K562 (cell line): ENCODE results near the gene AKT1S1. TPM values are rescaled to one million over a fixed set of nuclear protein-coding genes. Genes with fewer than 3 reads are reported as not detected.

Experiments used
- AFF1 ChIP-seq, 2 experiments: fragments of 450-650 bp; IDR thresholded peaks; 2 replicates each; pipeline ENCODE4 v1.6.1; 2018; ENCODE audit warnings: mild to moderate bottlenecking in 2 of 2, low read depth in 1 of 2; ENCODE audit not compliant: partially characterized antibody in 2 of 2
- ARID1B ChIP-seq: fragments of 450-650 bp; IDR thresholded peaks from 2 replicates; pipeline ENCODE4 v1.6.1; 2016; ENCODE audit warnings: antibody characterized with exemption, mild to moderate bottlenecking, inconsistent platforms
- ATF4 ChIP-seq: fragments of 450-650 bp; formaldehyde crosslinking; IDR thresholded peaks from 2 replicates; pipeline ENCODE4 v1.4.0; 2022; ENCODE audit warnings: mild to moderate bottlenecking, moderate library complexity
- CBX8 ChIP-seq: fragments of 200-600 bp; sonication (generic); IDR thresholded peaks from 2 replicates; pipeline ENCODE4 v1.6.1; 2012; ENCODE audit warnings: borderline replicate concordance, mixed run types, low read depth, mild to moderate bottlenecking, moderate library complexity, mixed read lengths, low read length, control low read depth, inconsistent platforms; ENCODE audit not compliant: poor library complexity, severe bottlenecking; ENCODE audit errors: extremely low read depth
- EWSR1 ChIP-seq: fragments of 450-650 bp; IDR thresholded peaks from 2 replicates; pipeline ENCODE4 v1.6.1; 2018; ENCODE audit warnings: borderline replicate concordance, mild to moderate bottlenecking, low read depth, moderate library complexity; ENCODE audit not compliant: partially characterized antibody
- GMEB1 ChIP-seq: fragments of 250-450 bp; sonication (Bioruptor Pico); IDR thresholded peaks from 2 replicates; pipeline ENCODE4 v1.4.0; 2020; ENCODE audit warnings: mild to moderate bottlenecking
- POLR2A ChIP-seq: fragments of 450-650 bp; conservative IDR thresholded peaks from 2 replicates; pipeline ENCODE4 v1.6.1; 2016
- PTRF ChIP-seq: fragments of 450-650 bp; IDR thresholded peaks from 2 replicates; pipeline ENCODE4 v1.6.1; 2016; ENCODE audit warnings: mild to moderate bottlenecking, missing genetic modification characterization, missing compliant biosample characterization
- RBFOX2 ChIP-seq: fragments of 200-400 bp; formaldehyde crosslinking; IDR thresholded peaks from 2 replicates; pipeline ENCODE4 v1.6.1; 2017; ENCODE audit warnings: low read depth, mild to moderate bottlenecking, low read length, moderate library complexity
- RUNX1 ChIP-seq: sonication (generic); IDR thresholded peaks from 2 replicates; pipeline ENCODE4 v1.6.1; 2016; ENCODE audit warnings: antibody characterized with exemption, low read depth
- SUPT5H ChIP-seq: fragments of 450-650 bp; IDR thresholded peaks from 2 replicates; pipeline ENCODE4 v1.6.1; 2016
- TAF15 ChIP-seq: fragments of 200-400 bp; formaldehyde crosslinking; IDR thresholded peaks from 2 replicates; pipeline ENCODE4 v1.6.1; 2017; ENCODE audit warnings: mild to moderate bottlenecking, low read depth, low read length, moderate library complexity
- TFE3 ChIP-seq: fragments of 450-650 bp; formaldehyde crosslinking; IDR thresholded peaks from 2 replicates; pipeline ENCODE4 v1.4.0; 2020; ENCODE audit warnings: mild to moderate bottlenecking, mixed read lengths
- THAP12 ChIP-seq: fragments of 250-450 bp; sonication (Bioruptor Pico); IDR thresholded peaks from 2 replicates; pipeline ENCODE4 v1.9.0; 2021; ENCODE audit warnings: mild to moderate bottlenecking, inconsistent platforms
- XRCC3 ChIP-seq: fragments of 450-650 bp; IDR thresholded peaks from 2 replicates; pipeline ENCODE4 v1.6.1; 2017; ENCODE audit warnings: mild to moderate bottlenecking, moderate library complexity
- ZFP36 ChIP-seq: fragments of 150-350 bp; IDR thresholded peaks from 2 replicates; pipeline ENCODE4 v1.6.1; 2018; ENCODE audit warnings: low read length, low read depth; ENCODE audit not compliant: partially characterized antibody
- ZNF384 ChIP-seq: IDR thresholded peaks from 2 replicates; pipeline ENCODE4 v1.6.1; 2012; ENCODE audit warnings: low read depth, low read length, improper control_type of control experiment
- polyA plus RNA-seq, 8 experiments: library from polyadenylated mRNA; depleted of rRNA in 4 of 8; stranded (reverse) in 5 of 8; unstranded in 3 of 8; fragments of >200 nt; fragmentation: Nextera tagmentation in 2 of 8; fragmentation: Illumina TruSeq in 1 of 8; extraction: Ambion mirVana in 2 of 8; extraction: Trizol in 1 of 8; gene quantifications; 2 replicates each; pipeline versions ENCODE4 v1.2.1 to v1.2.3, GENCODE V29; 2011 to 2014; ENCODE audit warnings: inconsistent platforms in 1 of 8, missing spikeins in 1 of 8
- total RNA-seq, 7 experiments: library from RNA; depleted of rRNA in 6 of 7; stranded (reverse); fragments of >200 nt in 6 of 7; fragmentation: Illumina TruSeq in 2 of 7; extraction: Trizol in 2 of 7; gene quantifications; 2 replicates each; pipeline versions ENCODE4 v1.2.1 to v1.2.3, GENCODE V29; 2011 to 2021; ENCODE audit warnings: low replicate concordance in 1 of 7

The AKT1S1 gene
- total and polyA plus RNA-seq, 9 of the 15 experiments (the other 6 are each of a cell fraction or from before 2014, with no cell fraction given): 1.2 to 50.3 (median 17.1) TPM

GRCh38 chr19:49906879-49907564 lies 29.9 kb upstream of the AKT1S1 start (continued):
- TF ChIP-seq AFF1 (IDR thresholded peaks at IDR 0.05; ENCODE audit: low read depth in 1 of 2, partially characterized antibody in 2 of 2) (no peak), EWSR1 (no peak), THAP12 (CRISPR knock-in tag) (0 out of 2 replicates have a peak, but pooled peaks have one; percentile 33), ZFP36 (peak; percentile 58), ZNF384 (no peak), TFE3 (no peak), RUNX1 (no peak), PTRF (tag) (no peak), ARID1B (no peak), CBX8 (no peak), GMEB1 (CRISPR knock-in tag) (no peak), ATF4 (no peak), RBFOX2 (peak; percentile 16; the same call in 1 of the 2 replicates), SUPT5H (peak; percentile 44), XRCC3 (no peak), TAF15 (no peak), POLR2A (peak; percentile 47)
